8988T (cell line): ENCODE data around the gene TSC1.

ENCODE experiments used
- DNase-seq: peaks from one replicate; pipeline ENCODE4 v3.0.0; 2011

Gene TSC1

GRCh38 chr9:132886334-132886725 is 58.1 kb downstream of the TSC1 start:
- no peak for DNase-seq

- no peak for DNase-seq
Measured at GRCh38 chr9:132885720-132886333, 58.6 kb downstream of the TSC1 start.

- DNase-seq: no peak
Measured at GRCh38 chr9:132883349-132884294, 60.8 kb downstream of the TSC1 start.

GRCh38 chr9:132882616-132883015 is 61.8 kb downstream of the TSC1 start:
- DNase-seq: no peak

- no peak for DNase-seq
Measured at GRCh38 chr9:132881826-132882225, 62.6 kb downstream of the TSC1 start.

GRCh38 chr9:132880324-132880661 is 64.1 kb downstream of the TSC1 start:
- DNase-seq: no peak

GRCh38 chr9:132879457-132880323 is 64.7 kb downstream of the TSC1 start:
- no peak for DNase-seq

- peak; percentile 67 for DNase-seq
Measured at GRCh38 chr9:132878695-132879456, 65.5 kb downstream of the TSC1 start, which contains the start of gene SPACA9. Gene SPACA9 (plus strand): TSS chr9:132878898. CDS start chr9:132883948, 5,050 bp downstream.

- peak; percentile 93 for DNase-seq
Measured at GRCh38 chr9:132877824-132878694, 66.4 kb downstream of the TSC1 start, which contains the start of gene AK8. Gene AK8 (minus strand): TSS chr9:132878284. CDS start chr9:132878255, 29 bp downstream.

- no peak for DNase-seq
Measured at GRCh38 chr9:132877458-132877823, 67.0 kb downstream of the TSC1 start.

- DNase-seq: no peak
Measured at GRCh38 chr9:132876849-132877248, 67.6 kb downstream of the TSC1 start.

GRCh38 chr9:132875159-132875558 is 69.3 kb downstream of the TSC1 start:
- DNase-seq: no peak

GRCh38 chr9:132873403-132873802 is 71.0 kb downstream of the TSC1 start:
- no peak for DNase-seq

GRCh38 chr9:132869266-132869665 is 75.2 kb downstream of the TSC1 start:
- no peak for DNase-seq

- no peak for DNase-seq
Measured at GRCh38 chr9:132866898-132867297, 77.5 kb downstream of the TSC1 start.

- no peak for DNase-seq
Measured at GRCh38 chr9:132864691-132865090, 79.7 kb downstream of the TSC1 start.

GRCh38 chr9:132864277-132864676 is 80.1 kb downstream of the TSC1 start:
- no peak for DNase-seq

GRCh38 chr9:132863096-132863495 is 81.3 kb downstream of the TSC1 start:
- DNase-seq: no peak

- DNase-seq: no peak
Measured at GRCh38 chr9:132862533-132862932, 81.9 kb downstream of the TSC1 start.

GRCh38 chr9:132861666-132862065 is 82.8 kb downstream of the TSC1 start:
- no peak for DNase-seq

- DNase-seq: no peak
Measured at GRCh38 chr9:132858751-132859150, 85.7 kb downstream of the TSC1 start.
